B cell (primary cell): ENCODE measurements around the gene HCFC2. TPM values are rescaled to one million over a fixed set of nuclear protein-coding genes. Genes with fewer than 3 reads are reported as not detected.

ENCODE experiments used
- ATAC-seq: fragments of 200-7000 bp; cut with Tn5 transposase; one replicate; pipeline ENCODE4 v1.10.0; 2021; ENCODE audit warnings: low read depth, mild to moderate bottlenecking, moderate number of reproducible peaks, moderate library complexity
- CTCF ChIA-PET: fragments of 350-600 bp; sonication (Branson Sonifier 250); formaldehyde crosslinking; loops from one replicate; lab custom pipeline; 2021; ENCODE audit warnings: antibody characterized with exemption, inconsistent platforms; lab: Charles Lee
- POLR2A ChIA-PET: fragments of 350-600 bp; sonication (Branson Sonifier 250); formaldehyde crosslinking; loops from one replicate; lab custom pipeline; 2021; ENCODE audit warnings: antibody characterized with exemption; lab: Charles Lee
- DNase-seq: peaks from one replicate; pipeline ENCODE4 v3.0.0; 2013
- H2AFZ ChIP-seq: 2 replicates; pipeline ENCODE4 v1.6.1; 2012; ENCODE audit warnings: mild to moderate bottlenecking, low read depth, low read length; ENCODE audit not compliant: insufficient read depth, poor library complexity, severe bottlenecking
- H3K27ac ChIP-seq, 2 donors: 1 replicate in 1 of 2; 2 replicates in 1 of 2; pipeline ENCODE4 v1.5.1; 2012 to 2013; ENCODE audit warnings: low read length in 2 of 2, mild to moderate bottlenecking in 2 of 2, moderate library complexity in 1 of 2
- H3K27me3 ChIP-seq, 4 experiments: fragments of 200-600 bp in 1 of 4; sonication (generic) in 1 of 4; replicated peaks in 1 of 4; 1 replicate in 2 of 4; 2 replicates in 2 of 4; pipeline versions ENCODE4 v1.6.1 to v1.7.0; 2013 to 2016; ENCODE audit warnings: low read length in 3 of 4, mild to moderate bottlenecking in 2 of 4, mixed read lengths in 1 of 4, moderate library complexity in 1 of 4; ENCODE audit not compliant: insufficient read depth in 4 of 4, control insufficient read depth in 3 of 4; ENCODE audit errors: control extremely low read depth in 1 of 4
- H3K36me3 ChIP-seq, 2 experiments: replicated peaks in 1 of 2; 1 replicate in 1 of 2; 2 replicates in 1 of 2; pipeline versions ENCODE4 v1.6.1 to v1.7.1; 2013; ENCODE audit warnings: low read length in 1 of 2; ENCODE audit not compliant: insufficient read depth in 2 of 2, control insufficient read depth in 1 of 2; ENCODE audit errors: control extremely low read depth in 1 of 2, extremely low read depth in 1 of 2
- H3K4me1 ChIP-seq, 2 donors: fragments of 200-600 bp in 1 of 2; sonication (generic) in 1 of 2; 1 replicate in 1 of 2; 2 replicates in 1 of 2; pipeline versions ENCODE4 v1.5.1 to v1.6.1; 2013 to 2017; ENCODE audit warnings: low read length in 2 of 2; ENCODE audit not compliant: control insufficient read depth in 2 of 2, insufficient read depth in 2 of 2
- H3K4me2 ChIP-seq: replicated peaks from 2 replicates; pipeline ENCODE3; 2012; ENCODE audit warnings: mild to moderate bottlenecking, low read depth, low read length; ENCODE audit not compliant: poor library complexity, severe bottlenecking
- H3K4me3 ChIP-seq, 5 experiments: fragments of 200-600 bp in 1 of 5; sonication (generic) in 1 of 5; 1 replicate in 3 of 5; 2 replicates in 2 of 5; pipeline versions ENCODE4 v1.5.1 to v1.7.0; 2011 to 2016; ENCODE audit warnings: low read length in 4 of 5, mild to moderate bottlenecking in 4 of 5, low read depth in 2 of 5, control low read depth in 1 of 5, moderate library complexity in 1 of 5; ENCODE audit not compliant: insufficient read depth in 1 of 5; ENCODE audit errors: control extremely low read depth in 1 of 5, extremely low read depth in 1 of 5
- H3K79me2 ChIP-seq: fragments of 200-600 bp; sonication (generic); one replicate; pipeline ENCODE4 v1.6.0; 2016; ENCODE audit warnings: low read length; ENCODE audit not compliant: control insufficient read depth, insufficient read depth
- H3K9ac ChIP-seq: fragments of 200-600 bp; sonication (generic); 2 replicates; pipeline ENCODE4 v1.6.1; 2017; ENCODE audit warnings: mild to moderate bottlenecking, low read length, moderate library complexity
- H3K9me3 ChIP-seq, 3 donors: one replicate each; pipeline versions ENCODE4 v1.6.1 to v1.7.1; 2013; ENCODE audit warnings: low read length in 2 of 3; ENCODE audit not compliant: control insufficient read depth in 2 of 3, insufficient read depth in 1 of 3; ENCODE audit errors: control extremely low read depth in 1 of 3
- H4K20me1 ChIP-seq: 2 replicates; pipeline ENCODE4 v1.6.0; 2012; ENCODE audit warnings: mild to moderate bottlenecking, low read length; ENCODE audit not compliant: insufficient read depth, control insufficient read depth, poor library complexity, severe bottlenecking
- H3K27ac Mint-ChIP-seq: one replicate; pipeline ENCODE4 v1.8.0; 2021; ENCODE audit warnings: mixed read lengths
- H3K27me3 Mint-ChIP-seq: one replicate; pipeline ENCODE4 v1.8.0; 2021; ENCODE audit warnings: mixed read lengths
- H3K4me1 Mint-ChIP-seq: one replicate; pipeline ENCODE4 v1.8.0; 2021; ENCODE audit warnings: mixed read lengths
- H3K4me3 Mint-ChIP-seq: one replicate; pipeline ENCODE4 v1.8.0; 2021; ENCODE audit warnings: mixed read lengths
- H3K9me3 Mint-ChIP-seq: one replicate; pipeline ENCODE4 v1.8.0; 2022; ENCODE audit warnings: mixed read lengths; ENCODE audit not compliant: insufficient read depth
- EZH2 ChIP-seq: IDR thresholded peaks from 2 replicates; pipeline ENCODE4 v1.6.1; 2012; ENCODE audit warnings: borderline replicate concordance, low read depth, mild to moderate bottlenecking, moderate library complexity, low read length; ENCODE audit not compliant: insufficient read depth, poor library complexity, severe bottlenecking
- WGBS: methylation state at CpG from one replicate; pipeline ENCODE4 v1.1.5; 2013; ENCODE audit warnings: missing lambda C conversion rate; ENCODE audit not compliant: insufficient coverage; 5-methylcytosine and 5-hydroxymethylcytosine counted together
- intact Hi-C: fragments of 100-400 bp; cut with micrococcal nuclease; formaldehyde crosslinking; loops from one replicate; pipeline ENCODE4 v1.10.0; 2022
- polyA plus RNA-seq: library from polyadenylated mRNA; depleted of rRNA; stranded (reverse); fragments of >200 nt; gene quantifications from 2 replicates; pipeline ENCODE4 v1.2.3, GENCODE V29; 2012
- total RNA-seq, 2 donors: library from RNA; stranded (reverse); fragments of 120-200 nt in 1 of 2; gene quantifications; 1 replicate in 1 of 2; 2 replicates in 1 of 2; pipeline versions ENCODE4 v1.2.3 to v1.2.4, GENCODE V29; 2013 to 2022
- TF ChIP-seq, protein P1 (sequence below): fragments of 200-600 bp; IDR thresholded peaks from one replicate; pipeline ENCODE4 v1.8.0; 2022; ENCODE audit warnings: antibody characterized with exemption, mild to moderate bottlenecking

Gene HCFC2
- total and polyA plus RNA-seq, 2 donors (not counting 1 experiment from before 2014, with no cell fraction given), result 8.2 to 10.5 TPM

DNA sequence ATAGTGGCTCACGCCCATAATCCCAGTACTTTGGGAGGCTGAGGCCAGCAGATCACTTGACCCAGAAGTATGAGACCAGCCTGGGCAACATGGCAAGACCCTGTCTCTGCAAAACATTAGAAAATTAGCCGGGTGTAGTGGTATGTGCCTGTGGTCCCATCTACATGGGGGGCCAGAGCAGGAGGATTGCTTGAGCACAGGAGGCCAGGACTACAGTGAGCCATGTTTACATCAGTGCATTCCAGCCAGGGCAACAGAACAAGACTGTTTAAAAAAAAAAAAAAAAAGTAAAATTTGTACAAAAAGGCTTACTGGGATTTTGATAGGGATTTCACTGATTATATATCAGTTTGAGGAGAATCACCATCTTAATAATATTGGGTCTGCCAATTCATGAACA, 7.8 kb downstream of the HCFC2 start:
- no peak overlapping the region for H2AFZ ChIP-seq
- no peaks in the 10 kb centered on the region for H4K20me1 ChIP-seq
- no peak overlapping the region for H3K9ac ChIP-seq
- H3K36me3 ChIP-seq, result peaks cover 7 to 15% of the 10 kb centered on the region in 2 experiments
- no peak for DNase-seq
- Mint-ChIP-seq H3K4me1 (peaks cover 4% of the 10 kb centered on the region), H3K4me3 (no peak overlapping the region), H3K9me3 (no peaks in the 10 kb centered on the region), H3K27me3 (no peaks in the 10 kb centered on the region), H3K27ac (no peak overlapping the region)
- TF ChIP-seq, protein P1, sequence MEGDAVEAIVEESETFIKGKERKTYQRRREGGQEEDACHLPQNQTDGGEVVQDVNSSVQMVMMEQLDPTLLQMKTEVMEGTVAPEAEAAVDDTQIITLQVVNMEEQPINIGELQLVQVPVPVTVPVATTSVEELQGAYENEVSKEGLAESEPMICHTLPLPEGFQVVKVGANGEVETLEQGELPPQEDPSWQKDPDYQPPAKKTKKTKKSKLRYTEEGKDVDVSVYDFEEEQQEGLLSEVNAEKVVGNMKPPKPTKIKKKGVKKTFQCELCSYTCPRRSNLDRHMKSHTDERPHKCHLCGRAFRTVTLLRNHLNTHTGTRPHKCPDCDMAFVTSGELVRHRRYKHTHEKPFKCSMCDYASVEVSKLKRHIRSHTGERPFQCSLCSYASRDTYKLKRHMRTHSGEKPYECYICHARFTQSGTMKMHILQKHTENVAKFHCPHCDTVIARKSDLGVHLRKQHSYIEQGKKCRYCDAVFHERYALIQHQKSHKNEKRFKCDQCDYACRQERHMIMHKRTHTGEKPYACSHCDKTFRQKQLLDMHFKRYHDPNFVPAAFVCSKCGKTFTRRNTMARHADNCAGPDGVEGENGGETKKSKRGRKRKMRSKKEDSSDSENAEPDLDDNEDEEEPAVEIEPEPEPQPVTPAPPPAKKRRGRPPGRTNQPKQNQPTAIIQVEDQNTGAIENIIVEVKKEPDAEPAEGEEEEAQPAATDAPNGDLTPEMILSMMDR, result no peak
- no peak for TF ChIP-seq EZH2
- H3K27ac ChIP-seq, result no peak overlapping the region
- intact Hi-C loops, result no loop called here
- no peaks in the 10 kb centered on the region for H3K27me3 ChIP-seq
- POLR2A ChIA-PET, result no interaction called here
- H3K4me1 ChIP-seq, result no peaks in the 10 kb centered on the region
- ATAC-seq, result no peak
- 100% methylated on average over 2 of the region's 2 CpGs for WGBS
- H3K79me2 ChIP-seq, result peaks cover 26% of the 10 kb centered on the region
- CTCF ChIA-PET, result no interaction called here
- no peak overlapping the region for H3K4me2 ChIP-seq
- no peak overlapping the region for H3K4me3 ChIP-seq
- H3K9me3 ChIP-seq, result no peaks in the 10 kb centered on the region

GRCh38 chr12:104073699-104074098, 9.4 kb downstream of the HCFC2 start:
- Histone ChIP-seq H3K4me1 (no peaks in the 10 kb centered on the region), H3K27ac (no peak overlapping the region), H3K4me3 (no peak overlapping the region), H2AFZ (no peak overlapping the region), H3K27me3 (no peaks in the 10 kb centered on the region), H3K9ac (no peak overlapping the region), H4K20me1 (no peaks in the 10 kb centered on the region), H3K9me3 (no peaks in the 10 kb centered on the region), H3K36me3 (peaks cover 8 to 15% of the 10 kb centered on the region in 2 experiments), H3K4me2 (no peak overlapping the region), H3K79me2 (peaks cover 27% of the 10 kb centered on the region)
- TF ChIP-seq, protein P1, result no peak
- TF ChIP-seq EZH2, result no peak
- ATAC-seq (no peak), DNase-seq (no peak)
- no peaks in the 10 kb centered on the region for H3K9me3 Mint-ChIP-seq
- intact Hi-C loops, result no loop called here
- H3K4me1 Mint-ChIP-seq, result peaks cover 2% of the 10 kb centered on the region
- ChIA-PET POLR2A (no interaction called here), CTCF (interaction anchor here (1.8 kb wide), 1 partner anchor 36 kb away, joined by 5 read pairs; no protein-coding TSS in a partner anchor)
- H3K27me3 Mint-ChIP-seq, result no peaks in the 10 kb centered on the region
- no peak overlapping the region for H3K4me3 Mint-ChIP-seq
- no peak overlapping the region for H3K27ac Mint-ChIP-seq
- WGBS, result no CpG with 5 or more reads among the region's 1 CpG
